ENCODE results near the gene GRPEL1.
"Not testable (repeated sequence)": the region's sequence is repeated elsewhere in the genome, so short reads cannot be mapped to it uniquely, and the experiment has no call there.

The GRPEL1 gene

GRCh38 chr4:7067452-7068278 lies at the start of gene GRPEL1:
GRPEL1 (minus strand) TSS chr4:7068064; CDS start chr4:7068032, 32 bp downstream.
- DNase-seq (ENCODE audit: low read depth in 2 of 3, low spot score in 2 of 3), result peak in 1 of 3 experiments; percentile 100

- no peak for DNase-seq (ENCODE audit: low read depth in 2 of 3, low spot score in 2 of 3)
These were observed 48.8 kb upstream of the GRPEL1 start for GRCh38 chr4:7116705-7117104.

GRCh38 chr4:7115557-7116340 lies 47.9 kb upstream of the GRPEL1 start:
- no peak for DNase-seq (ENCODE audit: low read depth in 2 of 3, low spot score in 2 of 3)

DNA sequence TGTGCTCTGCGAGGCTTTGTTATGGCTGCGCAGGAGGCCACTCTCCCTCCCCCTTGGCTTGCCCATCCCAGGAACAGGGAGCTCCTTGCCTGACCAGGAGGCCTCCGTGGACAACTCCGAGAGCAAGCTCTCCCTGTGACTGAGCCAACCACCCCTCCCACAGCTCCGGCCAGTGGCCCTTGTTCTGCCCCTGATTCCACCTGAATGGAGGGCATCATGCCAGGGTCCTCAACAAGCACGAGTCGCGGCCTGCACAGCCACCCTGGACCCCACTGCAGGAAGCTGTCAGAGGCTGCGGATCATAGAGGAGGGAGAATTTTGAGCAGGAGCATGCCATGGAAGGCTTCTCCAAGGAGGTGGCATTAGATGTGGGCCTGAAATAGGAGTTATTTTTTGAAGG lies 44.8 kb upstream of the GRPEL1 start:
- DNase-seq (ENCODE audit: low read depth in 2 of 3, low spot score in 2 of 3), result no peak

GRCh38 chr4:7111441-7111840 lies 43.6 kb upstream of the GRPEL1 start:
- DNase-seq (ENCODE audit: low read depth in 2 of 3, low spot score in 2 of 3), result no peak

- no peak for DNase-seq (ENCODE audit: low read depth in 2 of 3, low spot score in 2 of 3)
These were observed 42.7 kb upstream of the GRPEL1 start for GRCh38 chr4:7110546-7110945.

GRCh38 chr4:7109169-7109568 lies 41.3 kb upstream of the GRPEL1 start:
- no peak for DNase-seq (ENCODE audit: low read depth in 2 of 3, low spot score in 2 of 3)

DNA sequence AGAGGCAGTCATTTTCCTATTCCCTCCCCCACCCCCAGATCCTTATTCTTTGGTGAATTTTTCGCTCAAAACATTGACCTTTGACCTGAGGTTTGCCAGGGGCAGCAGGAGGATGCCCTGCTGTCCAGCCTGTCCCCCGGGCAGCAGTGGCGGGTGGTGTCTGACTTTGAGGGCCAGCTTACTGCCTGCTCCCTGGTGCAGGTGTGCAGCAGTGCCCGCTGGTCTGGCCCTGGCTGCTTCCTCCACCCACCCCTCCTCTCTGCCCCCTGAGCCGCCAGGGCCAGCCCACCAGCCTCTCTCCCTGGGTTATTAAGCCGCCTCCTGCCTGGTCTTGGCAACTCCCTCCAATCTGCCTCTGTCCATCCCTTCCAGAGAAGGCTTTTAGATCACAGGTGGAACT lies 40.8 kb upstream of the GRPEL1 start:
- no peak for DNase-seq (ENCODE audit: low read depth in 2 of 3, low spot score in 2 of 3)

GRCh38 chr4:7108046-7108625 lies 40.3 kb upstream of the GRPEL1 start:
- no peak for DNase-seq (ENCODE audit: low read depth in 2 of 3, low spot score in 2 of 3)

GRCh38 chr4:7107166-7107905 lies 39.5 kb upstream of the GRPEL1 start:
- DNase-seq (ENCODE audit: low read depth in 2 of 3, low spot score in 2 of 3), result no peak

GRCh38 chr4:7105276-7105675 lies 37.4 kb upstream of the GRPEL1 start:
- DNase-seq (ENCODE audit: low read depth in 2 of 3, low spot score in 2 of 3), result no peak

GRCh38 chr4:7104366-7105031 lies 36.6 kb upstream of the GRPEL1 start:
- DNase-seq (ENCODE audit: low read depth in 2 of 3, low spot score in 2 of 3), result no peak

DNA sequence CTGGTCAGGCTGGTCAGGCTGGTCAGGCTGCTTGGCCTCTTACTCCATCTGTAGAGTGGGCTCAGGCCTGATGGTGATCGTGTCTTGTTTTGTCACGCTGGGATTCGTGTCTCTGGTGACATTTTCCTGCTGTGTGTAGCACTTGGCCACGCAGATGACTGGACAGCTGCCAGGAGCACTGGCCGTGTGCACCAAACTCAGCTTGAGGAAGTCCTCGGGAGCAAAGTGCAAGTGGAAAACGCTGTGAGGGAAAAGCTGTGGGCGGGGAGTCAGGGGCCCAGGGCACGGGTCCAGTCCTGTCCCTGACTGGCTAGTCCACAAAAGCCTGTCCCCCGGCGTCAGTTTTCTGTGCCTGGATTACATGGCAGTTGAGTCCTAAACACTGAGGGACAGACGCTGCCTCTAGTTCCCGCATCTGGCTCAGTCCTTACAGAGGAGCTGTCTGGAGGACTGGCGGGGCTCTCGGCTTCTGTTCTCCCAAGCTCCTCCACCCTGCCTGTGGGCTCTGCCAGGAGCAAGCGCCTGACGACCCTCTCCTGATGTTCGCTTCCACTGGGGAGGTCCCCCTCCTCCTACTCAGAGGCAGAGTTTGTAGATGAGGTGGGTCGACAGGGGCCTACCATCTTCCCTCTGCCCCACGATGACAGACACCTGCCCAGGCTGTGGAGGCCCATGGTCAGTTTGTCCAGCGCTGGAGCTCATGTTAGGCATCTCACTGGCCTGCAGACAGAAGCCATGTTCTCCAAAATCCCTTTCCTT lies 35.9 kb upstream of the GRPEL1 start:
- DNase-seq (ENCODE audit: low read depth in 2 of 3, low spot score in 2 of 3), result peak in 1 of 3 experiments; percentile 1

- DNase-seq (ENCODE audit: low read depth in 2 of 3, low spot score in 2 of 3), result peak; percentile 59 to 61 (median 61)
These were observed 35.3 kb upstream of the GRPEL1 start for GRCh38 chr4:7103031-7103606.

DNA sequence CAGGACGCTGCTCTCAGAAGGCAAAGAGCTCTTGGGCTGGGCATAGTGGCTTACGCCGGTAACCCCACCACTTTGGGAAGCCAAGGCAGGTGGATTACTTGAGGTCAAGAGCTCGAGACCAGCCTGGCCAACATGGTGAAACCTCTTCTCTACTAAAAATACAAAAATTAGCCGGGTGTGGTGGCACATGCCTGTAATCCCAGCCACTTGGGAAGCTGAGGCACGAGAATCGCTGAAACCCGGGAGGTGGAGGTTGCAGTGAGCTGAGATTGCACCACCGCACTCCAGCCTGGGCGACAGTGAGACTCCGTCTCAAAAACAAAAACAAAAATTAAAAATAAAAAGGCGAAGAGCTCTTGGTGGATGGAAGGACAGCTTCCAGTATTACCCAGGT lies 34.6 kb upstream of the GRPEL1 start:
- DNase-seq (ENCODE audit: low read depth in 2 of 3, low spot score in 2 of 3), result not testable (repeated sequence)

DNA sequence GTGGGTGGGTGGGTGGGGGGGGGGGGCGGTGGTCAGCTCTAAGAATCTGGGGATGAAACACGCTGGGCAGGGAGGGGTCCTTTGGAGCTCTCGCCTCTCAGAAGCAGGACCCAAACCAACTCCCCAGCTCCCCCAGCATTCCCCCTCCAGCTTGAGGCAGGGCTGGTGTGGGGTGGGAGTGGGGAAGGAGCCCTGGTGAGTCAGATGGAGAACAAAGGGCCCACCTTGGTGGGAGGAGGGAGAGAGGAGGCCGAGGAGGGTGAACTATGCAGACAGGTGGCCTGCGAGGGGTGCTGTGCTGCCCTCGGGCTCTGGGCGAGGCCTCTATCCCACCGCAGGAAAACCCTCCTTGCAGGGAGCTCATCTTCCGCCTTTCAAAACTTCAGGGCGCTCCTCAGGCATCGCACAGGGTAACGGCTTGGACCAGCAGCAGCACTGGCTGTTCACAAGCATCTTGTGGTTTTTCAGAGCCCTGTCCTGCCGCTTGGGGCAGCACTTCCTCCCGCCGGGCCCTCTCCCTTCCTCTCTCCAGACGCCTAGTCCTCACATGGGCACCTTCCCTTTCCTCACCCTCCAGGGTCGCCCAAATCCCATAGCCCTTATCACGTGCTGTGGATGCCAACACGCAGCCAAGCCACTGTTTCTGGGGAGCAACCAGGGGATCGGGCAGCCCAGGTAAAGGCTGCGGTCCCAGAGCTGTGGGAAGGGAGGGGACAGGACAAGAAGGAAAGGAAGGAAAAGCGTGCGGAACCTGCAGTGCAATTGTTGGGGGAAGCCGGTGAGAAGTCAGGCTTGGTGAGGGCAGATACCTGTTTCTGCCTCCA lies 34.0 kb upstream of the GRPEL1 start:
- DNase-seq (ENCODE audit: low read depth in 2 of 3, low spot score in 2 of 3), result peak in 2 of 3 experiments; percentile 16 to 34

GRCh38 chr4:7096236-7096635 lies 28.4 kb upstream of the GRPEL1 start:
- no peak for DNase-seq (ENCODE audit: low read depth in 2 of 3, low spot score in 2 of 3)

GRCh38 chr4:7095611-7096155 lies 27.8 kb upstream of the GRPEL1 start:
- no peak for DNase-seq (ENCODE audit: low read depth in 2 of 3, low spot score in 2 of 3)

All from activated CD8-positive, alpha-beta memory T cell treated with anti-CD3 and anti-CD28 coated beads for 48 hours (primary cell).